HG03575 (cell line): ENCODE results near the gene SIRPA.

ENCODE experiments used
- ATAC-seq: cut with Tn5 transposase; IDR thresholded peaks from one replicate; pipeline ENCODE4 v1.9.1; 2021; ENCODE audit not compliant: unreplicated experiment, insufficient number of reproducible peaks, low FRiP score; ENCODE audit errors: extremely low read depth

The SIRPA gene

GRCh38 chr20:1894951-1895673 lies at the start of gene SIRPA:
Gene SIRPA (plus strand): TSS chr20:1895407. CDS start chr20:1895448, 41 bp downstream.
- no peak for ATAC-seq

GRCh38 chr20:1845701-1846100 lies 49.5 kb upstream of the SIRPA start:
- ATAC-seq: no peak

GRCh38 chr20:1846341-1846740 lies 48.9 kb upstream of the SIRPA start:
- no peak for ATAC-seq

GRCh38 chr20:1846876-1847275 lies 48.3 kb upstream of the SIRPA start:
- no peak for ATAC-seq

GRCh38 chr20:1847780-1848179 lies 47.4 kb upstream of the SIRPA start:
- ATAC-seq: no peak

GRCh38 chr20:1848373-1848772 lies 46.8 kb upstream of the SIRPA start:
- no peak for ATAC-seq

DNA sequence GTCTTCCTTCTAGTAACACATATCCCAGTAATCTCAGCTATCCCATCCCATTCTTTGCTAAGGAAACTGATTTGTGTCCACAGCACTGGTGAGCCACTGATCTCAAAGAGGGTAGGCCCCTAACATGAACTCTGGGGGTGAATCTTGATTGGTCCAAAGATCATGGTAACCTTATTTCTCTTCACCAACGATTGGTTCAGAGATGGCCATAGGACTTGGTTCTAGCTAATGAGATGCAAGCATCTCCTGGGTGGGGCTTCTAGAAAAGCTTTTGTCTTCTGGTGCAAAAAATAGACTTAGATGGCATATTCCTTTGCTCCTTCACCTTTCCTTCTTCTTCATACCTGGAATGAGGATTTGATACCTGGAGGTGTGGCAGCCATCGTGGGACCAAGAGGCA lies 43.8 kb upstream of the SIRPA start:
- no peak for ATAC-seq

GRCh38 chr20:1853473-1853872 lies 41.7 kb upstream of the SIRPA start:
- ATAC-seq: no peak

DNA sequence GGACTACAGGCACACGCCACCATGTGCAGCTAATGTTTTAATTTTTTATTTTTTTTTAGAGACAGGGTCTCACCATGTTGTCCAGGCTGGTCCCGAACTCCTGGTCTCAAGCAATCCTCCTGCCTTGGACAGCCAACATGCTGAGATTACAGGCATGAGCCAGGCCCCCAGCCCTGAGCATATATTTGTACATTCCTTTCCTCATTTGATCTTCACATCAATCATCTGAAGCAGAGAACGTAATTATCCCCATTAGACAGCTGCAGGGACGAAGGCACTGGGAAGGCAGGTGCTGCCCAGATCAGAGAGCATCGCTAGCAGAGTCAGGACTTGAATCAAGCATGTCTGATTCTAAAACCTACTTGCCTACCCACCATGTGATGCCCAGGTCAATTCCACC lies 41.0 kb upstream of the SIRPA start:
- ATAC-seq: no peak

- ATAC-seq: no peak
Measured at GRCh38 chr20:1855109-1855508, 40.1 kb upstream of the SIRPA start.

DNA sequence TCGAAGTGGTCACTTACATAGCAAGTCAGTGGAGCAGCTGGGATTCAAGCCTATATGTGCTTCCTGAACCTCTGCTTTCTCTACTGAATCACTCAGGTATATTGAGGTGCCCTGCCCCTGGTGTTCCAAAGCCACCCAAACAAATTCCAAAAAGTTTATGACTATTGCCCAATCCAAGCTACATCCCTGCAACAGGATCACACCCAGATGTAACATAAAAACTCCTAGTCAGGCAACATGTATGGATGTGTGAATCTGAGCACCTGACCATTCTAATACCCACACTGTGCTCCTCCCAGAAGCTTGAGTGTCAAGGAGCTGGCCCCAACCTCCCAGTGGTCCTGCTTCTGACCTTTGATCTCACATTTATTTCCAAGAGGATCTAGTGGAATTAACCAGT lies 39.5 kb upstream of the SIRPA start:
- ATAC-seq: no peak

- ATAC-seq: no peak
Measured at GRCh38 chr20:1856424-1856823, 38.8 kb upstream of the SIRPA start.

DNA sequence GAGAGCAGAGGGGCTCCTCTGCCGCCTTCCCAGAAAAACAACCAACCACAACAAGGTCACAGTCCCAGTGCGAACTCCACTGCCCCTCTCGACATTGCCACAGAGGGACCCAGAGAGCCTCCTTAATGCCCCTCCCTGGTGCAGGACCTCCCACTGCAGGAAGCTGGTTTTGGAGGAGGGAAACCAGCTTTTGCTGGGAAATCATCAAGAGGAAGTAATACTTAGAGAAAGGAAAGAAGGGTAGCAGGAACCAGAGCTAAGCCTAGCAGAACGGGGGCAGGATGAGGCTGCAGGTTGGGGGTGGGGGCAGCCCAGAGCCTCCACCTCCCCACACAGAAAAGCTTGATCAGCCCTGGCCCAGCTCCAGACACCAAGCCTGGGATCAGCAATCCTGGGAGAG lies 37.7 kb upstream of the SIRPA start:
- ATAC-seq: no peak

DNA sequence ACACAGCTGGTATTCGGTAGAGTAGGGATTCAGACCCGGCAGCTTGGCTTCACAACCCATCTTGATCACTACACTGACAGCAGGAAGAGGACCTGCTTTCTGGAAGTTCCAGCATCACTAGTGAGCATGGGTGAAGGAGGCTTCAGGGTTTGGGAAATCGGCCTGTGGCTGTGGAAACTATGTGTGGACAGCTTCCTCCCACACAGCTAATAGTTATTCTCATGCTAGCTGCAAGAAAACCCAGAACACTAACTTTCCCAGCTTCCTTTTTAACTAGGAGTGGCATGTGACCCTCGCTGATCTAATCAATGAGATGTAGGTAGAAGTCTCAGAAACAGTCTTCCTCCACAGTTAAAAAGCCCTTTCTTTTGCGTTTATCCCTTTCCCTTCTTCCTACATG lies 36.3 kb upstream of the SIRPA start:
- ATAC-seq: no peak

DNA sequence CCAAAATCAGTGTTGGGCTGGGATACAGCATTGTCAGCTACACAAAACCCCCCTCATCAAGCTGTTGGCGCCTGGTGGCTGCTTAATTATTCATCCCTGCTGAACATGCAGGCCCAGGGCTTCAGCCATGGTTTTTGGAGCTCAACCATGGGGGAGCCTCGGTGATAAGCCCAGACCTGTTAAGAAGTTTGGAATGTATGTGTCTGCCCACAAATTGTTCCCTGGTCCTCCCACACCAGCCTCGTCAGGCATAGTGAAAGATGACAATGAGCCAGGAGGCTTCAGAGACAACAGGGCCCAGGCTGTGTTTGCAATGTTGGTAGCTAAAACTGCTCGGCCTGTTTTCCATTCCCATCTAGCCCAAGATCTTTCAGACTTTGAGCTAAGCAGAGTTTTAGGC lies 34.8 kb upstream of the SIRPA start:
- no peak for ATAC-seq

DNA sequence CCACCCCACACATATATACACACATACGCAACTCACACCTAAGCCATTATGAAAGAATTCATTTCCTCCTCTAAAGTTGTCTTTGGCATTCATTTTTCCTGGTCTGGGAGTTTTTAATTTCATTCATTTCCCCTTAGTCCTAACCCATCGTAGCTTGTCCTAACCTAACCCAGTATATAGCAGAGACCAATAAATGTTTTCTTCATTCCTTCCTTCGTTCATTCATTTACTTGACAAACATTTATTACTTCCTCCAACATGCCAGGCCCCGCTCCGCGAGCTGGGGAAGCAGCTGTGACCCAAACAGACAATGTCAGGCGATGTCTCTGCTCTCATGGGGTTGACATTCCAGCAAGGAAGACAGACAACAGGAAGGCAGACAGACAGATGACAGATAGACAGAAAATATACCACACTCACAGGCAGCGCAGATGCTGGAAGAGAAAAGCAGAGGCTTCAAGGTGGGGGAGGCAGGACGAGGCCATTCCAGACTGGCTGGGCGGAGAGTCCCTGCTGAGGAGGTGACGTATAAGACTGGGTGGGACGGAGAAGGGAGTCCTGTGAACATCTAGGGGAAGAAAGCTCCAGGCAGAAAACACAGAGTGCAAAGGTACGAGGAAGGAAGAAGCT lies 33.7 kb upstream of the SIRPA start:
- ATAC-seq: no peak

DNA sequence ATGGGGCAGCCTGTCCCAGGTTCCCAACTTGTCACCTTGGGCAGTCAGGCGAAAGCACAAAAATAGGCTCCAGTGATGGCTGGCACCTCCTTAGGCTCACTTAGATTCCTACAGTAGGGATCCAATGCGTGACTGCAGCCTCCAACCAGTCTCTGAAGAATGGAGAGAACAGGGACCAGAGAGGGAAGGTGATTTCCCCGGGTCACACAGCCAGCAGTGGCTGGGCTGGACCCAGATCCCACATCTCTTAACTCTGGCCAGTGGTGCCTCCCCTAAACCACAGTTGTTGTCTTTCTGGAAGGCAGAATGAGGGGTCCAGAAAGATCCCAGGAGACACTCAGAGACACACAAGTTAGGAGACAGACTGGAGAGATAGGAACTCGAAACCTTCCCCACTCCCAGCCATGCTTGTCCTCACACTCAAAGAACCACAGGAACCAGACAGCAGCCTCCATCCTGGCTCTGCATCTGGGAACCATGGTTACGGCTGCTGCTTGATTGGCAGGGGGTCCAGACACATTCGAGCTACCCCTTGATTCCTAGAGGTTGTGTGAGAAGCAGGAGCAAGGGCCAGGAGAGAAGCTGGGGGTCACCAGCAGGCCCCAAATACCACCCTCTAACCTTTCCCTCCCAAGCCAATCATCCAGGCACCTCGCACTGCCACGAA lies 33.1 kb upstream of the SIRPA start:
- no peak for ATAC-seq

DNA sequence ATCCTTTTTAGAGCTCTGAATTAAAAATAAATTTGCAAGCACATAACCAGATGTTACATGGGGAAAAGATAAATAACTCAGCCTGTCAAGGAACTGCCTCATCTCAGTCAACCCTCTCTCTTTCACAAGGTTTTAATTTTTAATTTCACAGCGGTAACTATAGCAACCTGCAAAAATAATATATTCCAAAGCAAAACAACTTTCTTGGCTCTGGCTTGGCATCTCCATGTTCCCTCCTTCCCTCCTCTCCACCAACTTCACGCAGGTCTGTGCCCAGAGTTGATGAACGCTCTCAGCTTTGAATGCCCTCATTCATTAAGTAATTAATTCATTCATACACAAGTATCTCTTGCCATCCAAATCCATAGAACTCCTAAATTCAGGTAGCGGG lies 32.5 kb upstream of the SIRPA start:
- no peak for ATAC-seq

GRCh38 chr20:1863296-1863695 lies 31.9 kb upstream of the SIRPA start:
- ATAC-seq: no peak

- no peak for ATAC-seq
Measured at GRCh38 chr20:1866834-1867233, 28.4 kb upstream of the SIRPA start.
